Measurements from ENCODE around the gene ATP13A2. TPM values are rescaled to one million over a fixed set of nuclear protein-coding genes. Genes with fewer than 3 reads are reported as not detected.
"Not testable (repeated sequence)": the region's sequence is repeated elsewhere in the genome, so short reads cannot be mapped to it uniquely, and the experiment has no call there.

Gene ATP13A2
- total RNA-seq, 1 donor from 2014 or later: 31.9 TPM

- H3K27ac Mint-ChIP-seq: no peak overlapping the region
- ChIA-PET POLR2A (no interaction called here), CTCF (no interaction called here)
Observed at GRCh38 chr1:16954579-16954978, 57.1 kb downstream of the ATP13A2 start.

GRCh38 chr1:16952376-16952775 is 59.4 kb downstream of the ATP13A2 start:
- not testable (repeated sequence) for H3K36me3 Mint-ChIP-seq (ENCODE audit: low read depth); DNase-seq; ATAC-seq (ENCODE audit: low read depth); H3K4me1 Mint-ChIP-seq; H3K9me3 Mint-ChIP-seq; H3K27me3 Mint-ChIP-seq; H3K4me3 Mint-ChIP-seq; H3K27ac Mint-ChIP-seq
- ChIA-PET CTCF (interaction anchor here (1.0 to 2.5 kb wide), 13 partner anchors 8 to 870 kb away, joined by 3 to 49 read pairs (median 6); partner anchors contain the start of genes NBPF1 and NECAP2), POLR2A (interaction anchor here (0.6 to 1.3 kb wide), 9 partner anchors 85 to 978 kb away, joined by 3 to 13 read pairs (median 6); partner anchors contain the start of genes NBPF1, NECAP2 and RNU1-1)
- intact Hi-C loops (cut with micrococcal nuclease): loop anchor here (5.0 to 10.0 kb wide), 2 partner anchors 438 to 600 kb away; partner anchors contain the start of genes FBXO42 and RNU1-1

More at GRCh38 chr1:16954579-16954978, 57.1 kb downstream of the ATP13A2 start:
- no peaks in the 10 kb centered on the region for H3K27me3 Mint-ChIP-seq
- DNase-seq (no peak), ATAC-seq (ENCODE audit: low read depth) (no peak)
- peaks cover 7% of the 10 kb centered on the region for H3K4me1 Mint-ChIP-seq
- TF ChIP-seq CTCF (IDR thresholded peaks at IDR 0.05): no peak
- no peaks in the 10 kb centered on the region for H3K36me3 Mint-ChIP-seq (ENCODE audit: low read depth)
- H3K9me3 Mint-ChIP-seq: no peaks in the 10 kb centered on the region
- no peak overlapping the region for H3K4me3 Mint-ChIP-seq
- intact Hi-C loops (cut with micrococcal nuclease): loop anchor here (5.0 to 10.0 kb wide), 2 partner anchors 440 to 602 kb away; partner anchors contain the start of genes FBXO42 and RNU1-1

- H3K27me3 Mint-ChIP-seq; DNase-seq; H3K9me3 Mint-ChIP-seq; POLR2A ChIA-PET; H3K4me3 Mint-ChIP-seq; H3K36me3 Mint-ChIP-seq (ENCODE audit: low read depth); ATAC-seq (ENCODE audit: low read depth); H3K27ac Mint-ChIP-seq; intact Hi-C loops (cut with micrococcal nuclease); H3K4me1 Mint-ChIP-seq: not testable (repeated sequence)
- CTCF ChIA-PET: interaction anchor here (0.6 kb wide), 1 partner anchor 666 kb away, joined by 3 read pairs; no protein-coding TSS in a partner anchor
Observed at GRCh38 chr1:16949026-16949425, 62.7 kb downstream of the ATP13A2 start.

- H3K27ac Mint-ChIP-seq; DNase-seq; POLR2A ChIA-PET; H3K27me3 Mint-ChIP-seq; H3K4me3 Mint-ChIP-seq; ATAC-seq (ENCODE audit: low read depth); H3K4me1 Mint-ChIP-seq; H3K9me3 Mint-ChIP-seq; intact Hi-C loops (cut with micrococcal nuclease): not testable (repeated sequence)
- H3K36me3 Mint-ChIP-seq (ENCODE audit: low read depth): peaks cover 13% of the 10 kb centered on the region
- CTCF ChIA-PET: interaction anchor here (1.0 kb wide), 1 partner anchor 12 kb away, joined by 4 read pairs; no protein-coding TSS in a partner anchor
Observed at GRCh38 chr1:16948282-16948891, 63.3 kb downstream of the ATP13A2 start.

GRCh38 chr1:16946646-16947045 is 65.1 kb downstream of the ATP13A2 start:
- H3K27me3 Mint-ChIP-seq: no peaks in the 10 kb centered on the region
- no peak for TF ChIP-seq CTCF (IDR thresholded peaks at IDR 0.05)

GRCh38 chr1:16946185-16946584 is 65.5 kb downstream of the ATP13A2 start:
- intact Hi-C loops (cut with micrococcal nuclease); H3K9me3 Mint-ChIP-seq; H3K27me3 Mint-ChIP-seq; ATAC-seq (ENCODE audit: low read depth); POLR2A ChIA-PET; H3K4me3 Mint-ChIP-seq; DNase-seq; H3K27ac Mint-ChIP-seq; H3K4me1 Mint-ChIP-seq; CTCF ChIA-PET: not testable (repeated sequence)
- peaks cover 20% of the 10 kb centered on the region for H3K36me3 Mint-ChIP-seq (ENCODE audit: low read depth)

More at GRCh38 chr1:16946646-16947045, 65.1 kb downstream of the ATP13A2 start:
- DNase-seq (no peak), ATAC-seq (ENCODE audit: low read depth) (no peak)
- H3K36me3 Mint-ChIP-seq (ENCODE audit: low read depth): peaks cover 20% of the 10 kb centered on the region
- intact Hi-C loops (cut with micrococcal nuclease): no loop called here
- ChIA-PET CTCF (no interaction called here), POLR2A (no interaction called here)
- H3K27ac Mint-ChIP-seq: no peak overlapping the region
- H3K9me3 Mint-ChIP-seq: no peaks in the 10 kb centered on the region
- no peak overlapping the region for H3K4me3 Mint-ChIP-seq
- H3K4me1 Mint-ChIP-seq: peaks cover 2% of the 10 kb centered on the region

- DNase-seq; H3K9me3 Mint-ChIP-seq; H3K27ac Mint-ChIP-seq; H3K4me1 Mint-ChIP-seq; ATAC-seq (ENCODE audit: low read depth); H3K27me3 Mint-ChIP-seq; H3K4me3 Mint-ChIP-seq; CTCF ChIA-PET; POLR2A ChIA-PET; intact Hi-C loops (cut with micrococcal nuclease): not testable (repeated sequence)
- H3K36me3 Mint-ChIP-seq (ENCODE audit: low read depth): peaks cover 23% of the 10 kb centered on the region
Observed at GRCh38 chr1:16945512-16945911, 66.2 kb downstream of the ATP13A2 start.

All from activated B cell treated with CpG ODN at 0.5 μM for 24 hours (primary cell).